OCI-LY7 (cell line): Measurements from ENCODE around the gene PCK2.

Experiments
- CTCF ChIP-seq: fragments of 200-600 bp; sonication (generic); conservative IDR thresholded peaks from 2 replicates; pipeline ENCODE4 v1.5.1; 2014; ENCODE audit warnings: mild to moderate bottlenecking, antibody characterized with exemption, low read length, moderate library complexity, mixed read lengths
- EZH2phosphoT487 ChIP-seq: fragments of 200-600 bp; sonication (generic); IDR thresholded peaks from 2 replicates; pipeline ENCODE4 v1.6.1; 2018; ENCODE audit warnings: low read depth, borderline replicate concordance, mild to moderate bottlenecking, mixed run types, antibody characterized with exemption, low read length, moderate library complexity, mixed read lengths

- no peak for TF ChIP-seq CTCF
- no peak for TF ChIP-seq EZH2phosphoT487
Measured at GRCh38 chr14:24086193-24086955, 7.7 kb upstream of the PCK2 start.
